ENCODE measurements around the gene KCNQ1. TPM values are rescaled to one million over a fixed set of nuclear protein-coding genes. Genes with fewer than 3 reads are reported as not detected.

The KCNQ1 gene
- total RNA-seq, 1 donor from 2014 or later = 2.7 TPM

GRCh38 chr11:2691991-2692875 lies 247.4 kb downstream of the KCNQ1 start:
- Histone ChIP-seq H3K4me1 (peaks cover 87% of the 10 kb centered on the region), H3K27me3 (no peaks in the 10 kb centered on the region), H3K9me3 (no peaks in the 10 kb centered on the region), H3K4me3 (no peak overlapping the region), H3K36me3 (no peaks in the 10 kb centered on the region), H3K27ac (no peak overlapping the region)
- intact Hi-C loops (cut with DNase I) = no loop called here
- no peak for DNase-seq (ENCODE audit: extremely low spot score in 2 of 2)
- TF ChIP-seq POLR2AphosphoS5 (IDR thresholded peaks at IDR 0.05; ENCODE audit: insufficient read depth in 1 of 2, low read depth in 1 of 2) (no peak), POLR2A (IDR thresholded peaks at IDR 0.05) (no peak)
- TF ChIP-seq, protein P1, sequence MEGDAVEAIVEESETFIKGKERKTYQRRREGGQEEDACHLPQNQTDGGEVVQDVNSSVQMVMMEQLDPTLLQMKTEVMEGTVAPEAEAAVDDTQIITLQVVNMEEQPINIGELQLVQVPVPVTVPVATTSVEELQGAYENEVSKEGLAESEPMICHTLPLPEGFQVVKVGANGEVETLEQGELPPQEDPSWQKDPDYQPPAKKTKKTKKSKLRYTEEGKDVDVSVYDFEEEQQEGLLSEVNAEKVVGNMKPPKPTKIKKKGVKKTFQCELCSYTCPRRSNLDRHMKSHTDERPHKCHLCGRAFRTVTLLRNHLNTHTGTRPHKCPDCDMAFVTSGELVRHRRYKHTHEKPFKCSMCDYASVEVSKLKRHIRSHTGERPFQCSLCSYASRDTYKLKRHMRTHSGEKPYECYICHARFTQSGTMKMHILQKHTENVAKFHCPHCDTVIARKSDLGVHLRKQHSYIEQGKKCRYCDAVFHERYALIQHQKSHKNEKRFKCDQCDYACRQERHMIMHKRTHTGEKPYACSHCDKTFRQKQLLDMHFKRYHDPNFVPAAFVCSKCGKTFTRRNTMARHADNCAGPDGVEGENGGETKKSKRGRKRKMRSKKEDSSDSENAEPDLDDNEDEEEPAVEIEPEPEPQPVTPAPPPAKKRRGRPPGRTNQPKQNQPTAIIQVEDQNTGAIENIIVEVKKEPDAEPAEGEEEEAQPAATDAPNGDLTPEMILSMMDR (IDR thresholded peaks at IDR 0.05) = no peak

DNA sequence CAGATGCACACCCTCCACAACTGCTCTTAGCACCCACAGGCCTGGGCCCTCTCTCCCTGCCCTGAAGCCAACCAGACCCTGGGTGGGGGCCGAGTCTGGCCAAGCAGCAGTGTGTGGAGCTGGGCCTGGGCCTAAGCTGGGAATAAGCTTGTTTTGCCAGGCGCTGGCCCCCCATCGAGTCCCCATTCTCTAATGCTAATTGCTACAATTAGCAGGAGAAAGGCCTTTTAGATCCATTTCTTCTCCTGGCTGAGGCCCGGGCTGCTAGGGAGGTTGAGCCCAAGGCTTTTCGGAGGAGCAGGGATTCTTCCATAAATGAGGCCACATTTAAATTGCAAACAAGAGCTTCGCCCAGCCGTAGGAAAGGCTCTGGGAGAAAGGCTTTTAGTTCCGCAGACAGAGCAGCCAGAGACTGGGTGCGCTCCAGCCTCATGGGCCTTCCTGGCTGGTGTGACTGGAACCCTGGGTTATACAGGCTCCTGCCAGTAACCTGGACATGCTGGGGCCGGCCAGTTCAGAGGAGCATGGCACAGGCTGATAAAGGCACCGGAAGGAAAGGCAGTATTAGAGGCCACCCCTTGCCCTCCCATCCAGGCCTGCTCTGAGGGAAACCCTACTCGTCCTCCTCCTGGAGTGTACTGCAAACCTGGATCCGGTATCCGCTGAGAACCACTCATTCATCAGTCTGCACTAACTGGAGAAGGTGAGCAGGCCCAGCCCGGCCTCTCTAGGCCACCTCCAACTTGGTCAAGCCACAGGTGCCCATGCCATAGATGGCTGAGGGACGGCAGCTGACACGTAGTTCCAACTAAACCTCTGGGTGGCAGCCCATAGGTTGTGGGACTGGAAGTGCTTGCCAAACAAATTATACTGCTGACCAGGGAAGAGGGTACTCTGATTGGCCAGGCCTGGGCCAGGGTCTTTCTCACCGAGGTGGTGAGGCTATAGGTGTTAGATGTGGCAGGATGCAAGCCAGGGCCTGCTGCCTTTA lies 248.8 kb downstream of the KCNQ1 start:
- intact Hi-C loops (cut with DNase I) = no loop called here
- Histone ChIP-seq H3K27ac (no peak overlapping the region), H3K27me3 (no peaks in the 10 kb centered on the region), H3K4me1 (peaks cover 75% of the 10 kb centered on the region), H3K36me3 (no peaks in the 10 kb centered on the region), H3K4me3 (no peak overlapping the region), H3K9me3 (no peaks in the 10 kb centered on the region)
- TF ChIP-seq POLR2AphosphoS5 (IDR thresholded peaks at IDR 0.05; ENCODE audit: insufficient read depth in 1 of 2, low read depth in 1 of 2) = no peak
- TF ChIP-seq, protein P1 (IDR thresholded peaks at IDR 0.05) = no peak
- no peak for TF ChIP-seq POLR2A (IDR thresholded peaks at IDR 0.05)
- no peak for DNase-seq (ENCODE audit: extremely low spot score in 2 of 2)

GRCh38 chr11:2694495-2694894 lies 249.7 kb downstream of the KCNQ1 start:
- Histone ChIP-seq H3K4me1 (peaks cover 66% of the 10 kb centered on the region), H3K4me3 (no peak overlapping the region), H3K27me3 (no peaks in the 10 kb centered on the region), H3K36me3 (no peaks in the 10 kb centered on the region), H3K9me3 (no peaks in the 10 kb centered on the region), H3K27ac (no peak overlapping the region)
- DNase-seq (ENCODE audit: extremely low spot score in 2 of 2) = no peak
- intact Hi-C loops (cut with DNase I) = no loop called here
- TF ChIP-seq POLR2A (IDR thresholded peaks at IDR 0.05) (no peak), POLR2AphosphoS5 (IDR thresholded peaks at IDR 0.05; ENCODE audit: insufficient read depth in 1 of 2, low read depth in 1 of 2) (no peak)
- TF ChIP-seq, protein P1 (IDR thresholded peaks at IDR 0.05) = no peak

DNA sequence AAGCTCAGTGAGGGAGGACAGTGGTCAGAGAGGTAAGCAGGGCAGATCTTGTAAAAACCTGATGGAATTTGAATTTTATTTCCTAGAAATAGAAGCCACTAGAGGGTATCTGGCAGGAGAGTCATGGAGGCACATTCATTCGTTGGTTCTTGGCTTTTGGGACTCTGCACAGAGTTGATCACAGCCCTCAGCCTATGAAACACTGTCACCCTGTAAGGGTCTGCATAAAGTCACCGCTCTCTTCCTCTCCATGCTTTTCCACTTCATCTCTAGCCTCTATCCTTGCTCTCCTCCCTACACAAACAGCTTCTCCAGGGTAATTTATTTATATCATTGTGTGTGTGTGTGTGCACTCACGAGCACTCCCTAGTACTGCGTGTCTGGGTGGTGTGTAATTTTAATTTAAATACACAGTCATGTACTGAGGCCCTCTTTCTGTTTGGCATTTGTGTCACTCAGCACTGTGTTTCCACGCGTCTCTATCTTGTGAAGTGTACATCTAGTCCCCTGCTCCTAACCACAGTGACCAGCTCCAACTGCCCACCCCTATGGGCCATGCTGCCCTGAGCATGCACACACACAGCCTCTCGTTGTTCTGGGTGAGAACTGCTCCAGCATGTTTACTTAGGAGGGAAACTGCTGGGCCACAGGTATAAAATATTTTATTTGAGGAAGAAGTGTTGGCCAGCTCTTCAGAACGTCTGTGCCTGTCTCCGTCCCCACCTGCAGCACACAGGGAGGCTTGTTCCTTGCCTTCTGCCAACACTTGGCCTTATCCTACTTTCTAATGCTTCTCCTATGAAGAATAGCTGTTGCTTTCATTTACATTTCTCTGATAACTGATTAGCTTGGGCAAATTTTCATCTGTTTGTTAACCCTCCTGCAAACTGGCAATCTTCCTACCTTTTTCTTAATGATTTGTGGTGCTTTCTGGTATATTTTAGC lies 250.5 kb downstream of the KCNQ1 start:
- H3K27ac ChIP-seq = no peak overlapping the region
- H3K4me3 ChIP-seq = no peak overlapping the region
- peaks cover 58% of the 10 kb centered on the region for H3K4me1 ChIP-seq
- no peaks in the 10 kb centered on the region for H3K36me3 ChIP-seq
- TF ChIP-seq POLR2A (IDR thresholded peaks at IDR 0.05) (no peak), POLR2AphosphoS5 (IDR thresholded peaks at IDR 0.05; ENCODE audit: insufficient read depth in 1 of 2, low read depth in 1 of 2) (no peak)
- TF ChIP-seq, protein P1 (IDR thresholded peaks at IDR 0.05) = no peak
- H3K9me3 ChIP-seq = no peaks in the 10 kb centered on the region
- no peaks in the 10 kb centered on the region for H3K27me3 ChIP-seq
- no peak for DNase-seq (ENCODE audit: extremely low spot score in 2 of 2)
- intact Hi-C loops (cut with DNase I) = no loop called here
